Measurements from ENCODE around the gene LRRC37A. TPM values are rescaled to one million over a fixed set of nuclear protein-coding genes. Genes with fewer than 3 reads are reported as not detected.
"Not testable (repeated sequence)": the region's sequence is repeated elsewhere in the genome, so short reads cannot be mapped to it uniquely, and the experiment has no call there.

Gene LRRC37A
- 0.20 and 0.36 TPM in 2 replicates for total RNA-seq (2014; rRNA removed; shearing (Covaris generic))

GRCh38 chr17:46294831-46295230, at the start of gene LRRC37A:
LRRC37A (plus strand) TSS chr17:46295131; CDS start chr17:46295134, 3 bp downstream.
- not testable (repeated sequence) for DNase-seq (ENCODE audit: low read depth)

GRCh38 chr17:46249153-46249552, 45.8 kb upstream of the LRRC37A start:
- not testable (repeated sequence) for DNase-seq (ENCODE audit: low read depth)

GRCh38 chr17:46252804-46253203, 42.1 kb upstream of the LRRC37A start:
- DNase-seq (ENCODE audit: low read depth): not testable (repeated sequence)

- DNase-seq (ENCODE audit: low read depth): peak; percentile 29
Measured at GRCh38 chr17:46253722-46254121, 41.2 kb upstream of the LRRC37A start.

DNA sequence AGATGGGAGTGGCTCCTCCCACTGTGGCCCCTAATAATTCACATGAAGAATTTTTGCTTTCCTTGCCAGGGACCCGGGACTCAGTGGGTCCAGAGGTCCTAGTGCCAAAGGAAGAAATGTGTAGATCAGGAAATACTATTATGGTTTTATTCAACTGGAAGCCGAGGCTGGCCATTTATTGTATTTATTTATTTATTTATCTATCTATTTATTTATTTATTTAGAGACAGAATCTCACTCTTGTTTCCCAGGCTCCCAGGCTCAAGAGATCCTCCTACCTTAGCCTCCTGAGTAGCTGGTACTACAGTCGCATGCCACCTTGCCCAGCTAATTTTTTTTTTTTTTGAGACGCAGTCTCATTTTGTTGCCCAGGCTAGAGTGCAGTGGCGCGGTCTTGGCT, 40.7 kb upstream of the LRRC37A start:
- not testable (repeated sequence) for DNase-seq (ENCODE audit: low read depth)

DNA sequence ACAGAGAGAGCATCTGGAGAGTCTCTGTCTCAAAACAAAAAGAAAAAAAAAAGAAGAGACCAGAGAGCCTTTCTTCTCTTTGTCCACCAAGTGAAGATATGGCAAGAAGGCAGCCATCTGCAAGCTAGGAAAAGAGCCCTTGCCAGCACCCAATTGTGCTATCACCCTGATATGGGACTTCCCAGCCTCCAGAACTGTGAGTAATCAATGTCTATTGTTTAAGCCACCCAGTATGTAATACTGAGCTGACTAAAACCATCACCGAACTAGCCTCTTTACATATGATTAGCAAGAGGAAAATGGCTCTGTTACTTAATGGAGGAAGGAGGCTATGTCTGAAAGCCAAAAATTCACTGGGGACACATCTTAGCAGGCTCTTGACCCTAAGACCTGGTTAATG, 38.6 kb upstream of the LRRC37A start:
- DNase-seq (ENCODE audit: low read depth): not testable (repeated sequence)

- not testable (repeated sequence) for DNase-seq (ENCODE audit: low read depth)
Measured at GRCh38 chr17:46259845-46260661, 34.9 kb upstream of the LRRC37A start.

- DNase-seq (ENCODE audit: low read depth): no peak
Measured at GRCh38 chr17:46262271-46262670, 32.7 kb upstream of the LRRC37A start.

GRCh38 chr17:46264456-46265198, 30.3 kb upstream of the LRRC37A start:
- DNase-seq (ENCODE audit: low read depth): peak; percentile 60

- DNase-seq (ENCODE audit: low read depth): not testable (repeated sequence)
Measured at GRCh38 chr17:46266063-46266655, 28.8 kb upstream of the LRRC37A start.

DNA sequence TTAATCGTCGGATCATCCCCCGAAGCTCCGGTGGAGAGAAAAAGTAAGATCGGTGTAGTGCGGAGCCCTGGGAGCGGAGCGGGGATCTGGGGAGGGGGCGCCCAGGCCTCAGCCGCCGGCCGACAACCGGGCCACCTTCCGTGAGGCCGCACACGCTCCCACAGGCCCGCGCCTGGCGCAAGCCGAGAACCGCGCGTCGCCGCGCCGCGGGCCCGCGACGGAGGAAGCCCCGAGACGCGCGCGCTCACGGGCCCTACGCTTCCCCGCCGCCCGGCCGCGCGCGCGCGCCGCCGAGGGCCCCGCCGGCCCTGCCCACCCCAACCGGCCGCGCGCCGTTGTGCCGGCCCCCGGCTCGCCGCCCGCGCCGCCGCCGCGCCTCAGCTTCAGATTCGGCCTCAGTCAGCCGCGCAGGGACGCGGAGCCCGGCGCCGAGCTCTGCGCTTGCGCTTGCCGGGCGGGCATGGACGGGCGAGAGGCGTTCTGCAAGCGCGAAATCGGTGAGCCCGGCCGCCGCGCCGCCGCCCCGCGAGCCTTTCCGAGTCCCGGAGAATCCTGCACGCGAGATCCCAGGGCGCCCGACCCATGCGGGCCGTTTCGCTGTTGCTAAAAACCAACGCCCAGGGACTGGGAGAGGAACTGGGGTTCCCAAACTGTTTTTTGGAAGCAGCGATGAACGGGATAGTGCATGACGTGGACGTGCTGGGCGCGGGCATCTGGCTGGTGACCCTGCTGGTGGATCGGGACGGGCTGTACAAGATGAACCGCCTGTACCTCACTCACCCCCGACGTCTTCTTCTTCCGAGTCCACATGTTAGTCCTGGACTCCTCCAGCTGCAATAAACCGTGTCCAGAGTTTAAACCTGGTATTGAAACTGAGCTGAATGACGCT, 28.0 kb upstream of the LRRC37A start:
- DNase-seq (ENCODE audit: low read depth): peak; percentile 86

- DNase-seq (ENCODE audit: low read depth): no peak
Measured at GRCh38 chr17:46270032-46270431, 24.9 kb upstream of the LRRC37A start.

DNA sequence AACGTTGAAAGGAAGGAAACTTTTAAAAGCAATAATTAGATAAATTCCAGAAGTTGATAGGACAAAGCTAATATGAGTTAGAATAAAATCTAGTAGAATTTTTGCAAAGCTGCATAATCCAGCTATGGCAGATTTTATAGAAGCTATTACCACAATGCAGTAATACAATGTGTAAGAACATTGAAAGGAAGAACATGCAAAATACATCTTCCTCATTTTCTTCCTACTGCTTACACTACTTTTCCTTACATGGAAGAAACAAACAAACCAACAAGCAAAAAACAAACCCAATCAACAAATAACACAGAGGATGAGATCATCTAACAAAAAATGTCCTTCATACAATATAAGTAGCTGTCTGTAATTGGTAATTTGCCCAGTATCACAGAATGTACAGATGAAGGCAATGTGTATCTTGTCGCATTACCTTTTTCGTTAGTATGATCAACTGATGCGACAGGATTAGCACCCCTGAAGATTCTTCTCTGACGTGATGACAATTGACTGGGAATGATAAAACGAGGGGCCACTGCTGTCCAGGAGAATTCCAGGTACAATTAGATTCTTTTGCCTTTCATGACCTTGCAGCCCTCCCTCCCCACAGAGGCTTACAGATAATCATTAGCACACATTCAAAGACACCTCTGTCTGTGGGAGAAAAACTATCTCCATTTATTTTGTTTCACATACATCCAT, 21.2 kb upstream of the LRRC37A start:
- no peak for DNase-seq (ENCODE audit: low read depth)

GRCh38 chr17:46274238-46274637, 20.7 kb upstream of the LRRC37A start:
- no peak for DNase-seq (ENCODE audit: low read depth)

DNA sequence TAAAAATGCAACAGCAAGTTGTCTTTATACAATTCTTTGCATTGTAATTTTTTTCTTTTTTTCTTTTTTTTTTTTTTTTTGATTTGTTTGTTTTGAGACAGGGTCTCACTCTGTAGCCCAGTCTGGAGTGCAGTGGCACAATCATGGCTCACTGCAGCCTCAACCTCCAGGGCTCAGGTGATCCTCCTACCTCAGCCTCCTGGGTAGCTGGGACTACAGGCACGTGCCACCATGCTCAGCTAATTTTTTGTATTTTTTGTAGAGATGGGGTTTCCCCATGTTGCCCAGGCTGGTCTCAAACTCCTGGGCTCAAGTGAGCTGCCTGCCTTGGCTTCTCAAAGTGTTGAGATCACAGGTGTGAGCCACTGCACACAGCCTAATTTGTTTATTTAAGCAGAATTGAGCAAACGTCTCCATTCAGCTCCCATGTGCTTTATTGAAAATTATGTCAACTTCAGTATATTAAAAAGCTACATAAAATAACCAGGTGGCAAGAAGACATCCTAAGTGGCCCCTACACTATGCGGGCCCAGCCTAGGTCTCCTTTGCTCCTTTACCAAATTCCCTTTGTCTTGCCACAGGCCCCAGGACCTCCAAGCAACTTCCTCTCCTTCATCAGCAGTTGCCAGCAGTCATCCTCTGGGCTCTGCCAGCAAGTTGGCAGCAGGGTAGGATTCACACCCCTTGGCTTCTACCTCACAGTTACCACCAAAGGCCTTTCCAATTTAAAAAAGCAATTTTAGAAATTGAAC, 18.0 kb upstream of the LRRC37A start:
- not testable (repeated sequence) for DNase-seq (ENCODE audit: low read depth)

DNA sequence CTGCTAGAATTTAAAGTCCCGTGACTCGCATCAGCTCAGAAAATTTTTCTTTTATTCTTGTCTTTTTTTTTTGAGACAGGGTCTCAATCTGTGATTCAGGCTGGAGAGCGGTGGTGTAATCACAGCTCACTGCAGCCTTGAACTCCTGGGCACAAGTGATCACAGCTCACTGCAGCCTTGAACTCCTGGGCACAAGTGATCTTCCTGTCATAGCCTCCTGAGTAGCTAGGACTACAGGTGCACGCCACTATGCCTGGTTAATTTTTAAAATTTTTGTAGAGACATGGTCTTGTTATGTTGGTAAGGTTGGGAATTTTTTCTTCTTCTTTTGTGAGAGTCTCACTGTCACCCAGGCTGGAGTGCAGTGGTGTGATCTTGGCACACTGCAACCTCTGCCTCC, 13.6 kb upstream of the LRRC37A start:
- DNase-seq (ENCODE audit: low read depth): not testable (repeated sequence)

GRCh38 chr17:46282635-46283034, 12.3 kb upstream of the LRRC37A start:
- DNase-seq (ENCODE audit: low read depth): not testable (repeated sequence)

DNA sequence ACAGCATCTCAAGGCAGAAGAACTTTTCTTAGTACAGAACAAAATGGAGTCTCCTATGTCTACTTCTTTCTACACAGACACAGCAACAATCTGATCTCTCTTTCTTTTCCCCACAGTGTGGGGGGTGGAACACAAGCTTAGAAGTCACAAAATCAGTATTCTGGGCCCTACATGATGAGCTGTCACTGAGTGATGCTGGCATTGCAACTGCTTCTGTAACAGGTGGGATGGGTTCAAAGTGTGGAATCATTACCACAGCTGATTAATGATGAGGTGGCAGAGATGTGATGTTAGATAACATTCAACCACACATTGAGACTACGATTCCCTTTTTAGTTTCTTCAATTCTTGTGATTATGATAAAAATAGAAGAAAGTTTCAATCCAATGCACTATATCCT, 10.5 kb upstream of the LRRC37A start:
- DNase-seq (ENCODE audit: low read depth): peak; percentile 59

GRCh38 chr17:46285500-46285899, 9.4 kb upstream of the LRRC37A start:
- not testable (repeated sequence) for DNase-seq (ENCODE audit: low read depth)

DNA sequence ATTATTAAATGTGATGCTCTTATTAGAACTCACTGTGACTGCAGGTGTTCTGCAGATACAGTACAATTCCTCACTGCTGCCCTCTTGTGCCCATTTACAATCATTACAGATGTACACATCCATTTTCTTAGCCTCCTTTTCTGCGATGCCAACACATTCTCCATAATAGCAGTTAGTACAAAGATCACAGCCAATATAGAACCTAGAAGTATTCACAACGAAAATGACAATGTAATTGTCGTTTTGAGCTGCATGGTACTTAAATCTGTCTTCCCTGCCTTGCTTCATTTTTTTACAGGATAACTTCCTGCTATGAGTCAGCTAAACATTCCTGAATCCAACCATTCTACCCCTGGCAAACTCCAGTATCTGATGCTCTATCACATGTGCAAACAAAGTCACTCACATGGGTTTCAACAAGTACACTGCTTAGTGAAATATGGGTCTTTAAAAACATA, 8.1 kb upstream of the LRRC37A start:
- DNase-seq (ENCODE audit: low read depth): peak; percentile 46

All from RPMI7951 (cell line).